ENCODE results near the gene CITED4. TPM values are rescaled to one million over a fixed set of nuclear protein-coding genes. Genes with fewer than 3 reads are reported as not detected.

The CITED4 gene
- total RNA-seq, 1 donor from 2014 or later, result 3.6 TPM

GRCh38 chr1:40851643-40852042 is 10.5 kb downstream of the CITED4 start:
- TF ChIP-seq CTCF (IDR thresholded peaks at IDR 0.05; ENCODE audit: unreplicated experiment), result no peak
- Mint-ChIP-seq H3K36me3 (ENCODE audit: low read depth, unreplicated experiment) (no peaks in the 10 kb centered on the region), H3K27me3 (ENCODE audit: unreplicated experiment) (peaks cover 2% of the 10 kb centered on the region), H3K4me1 (ENCODE audit: unreplicated experiment) (peaks cover 42% of the 10 kb centered on the region), H3K9me3 (ENCODE audit: unreplicated experiment) (no peaks in the 10 kb centered on the region), H3K27ac (ENCODE audit: unreplicated experiment) (no peak overlapping the region), H3K4me3 (ENCODE audit: unreplicated experiment) (no peak overlapping the region)
- DNase-seq (ENCODE audit: low spot score), result no peak

- Mint-ChIP-seq H3K4me3 (ENCODE audit: unreplicated experiment) (no peak overlapping the region), H3K27ac (ENCODE audit: unreplicated experiment) (peak overlapping the region; percentile 27), H3K9me3 (ENCODE audit: unreplicated experiment) (no peaks in the 10 kb centered on the region), H3K27me3 (ENCODE audit: unreplicated experiment) (peaks cover 5% of the 10 kb centered on the region), H3K36me3 (ENCODE audit: low read depth, unreplicated experiment) (no peaks in the 10 kb centered on the region), H3K4me1 (ENCODE audit: unreplicated experiment) (peaks cover 47% of the 10 kb centered on the region)
- DNase-seq (ENCODE audit: low spot score), result peak; percentile 78
- TF ChIP-seq CTCF (IDR thresholded peaks at IDR 0.05; ENCODE audit: unreplicated experiment), result peak; percentile 92
Measured at GRCh38 chr1:40849801-40850592, 12.2 kb downstream of the CITED4 start.

- H3K36me3 Mint-ChIP-seq (ENCODE audit: low read depth, unreplicated experiment), result no peaks in the 10 kb centered on the region
- H3K9me3 Mint-ChIP-seq (ENCODE audit: unreplicated experiment), result no peaks in the 10 kb centered on the region
- peaks cover 5% of the 10 kb centered on the region for H3K27me3 Mint-ChIP-seq (ENCODE audit: unreplicated experiment)
- DNase-seq (ENCODE audit: low spot score), result peak; percentile 70
- peak; percentile 70 for TF ChIP-seq CTCF (IDR thresholded peaks at IDR 0.05; ENCODE audit: unreplicated experiment)
- peaks cover 47% of the 10 kb centered on the region for H3K4me1 Mint-ChIP-seq (ENCODE audit: unreplicated experiment)
- H3K27ac Mint-ChIP-seq (ENCODE audit: unreplicated experiment), result peak overlapping the region; percentile 98
- no peak overlapping the region for H3K4me3 Mint-ChIP-seq (ENCODE audit: unreplicated experiment)
Measured at GRCh38 chr1:40848530-40849189, 13.5 kb downstream of the CITED4 start.

DNA sequence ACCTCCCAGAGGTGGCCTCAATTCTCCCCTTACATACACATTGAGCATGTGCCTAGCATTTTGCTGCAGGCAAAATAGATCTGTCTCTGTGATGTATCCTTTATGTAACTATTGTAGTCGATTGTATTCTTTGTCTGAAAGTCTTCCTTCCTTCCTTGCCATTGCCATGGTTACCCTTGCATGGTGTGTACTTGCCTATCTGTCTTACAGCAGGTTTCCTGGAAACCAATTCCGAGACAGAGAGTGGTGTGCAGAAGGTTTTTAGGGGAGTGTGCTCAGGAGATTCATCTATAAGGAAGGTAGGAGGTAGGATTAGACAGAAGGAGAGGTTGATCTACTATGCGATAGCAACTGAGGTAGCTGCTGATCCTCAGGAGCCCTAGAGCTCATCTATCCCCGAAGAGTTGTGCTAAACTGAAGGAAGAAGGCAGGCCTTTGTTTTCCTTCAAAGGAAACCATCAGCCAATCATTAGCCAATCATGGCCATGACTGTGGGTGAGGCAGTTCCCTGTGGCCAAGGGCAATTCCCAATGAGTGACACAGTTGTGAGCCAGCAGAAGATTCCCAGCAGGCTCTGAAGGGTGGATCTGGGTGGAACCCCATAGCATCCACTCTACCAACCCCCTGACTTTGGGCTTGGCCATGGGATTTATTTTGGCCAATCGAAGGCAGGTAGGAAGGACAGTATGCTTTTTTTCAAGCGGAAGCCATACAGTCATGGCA is 15.0 kb downstream of the CITED4 start:
- no peaks in the 10 kb centered on the region for H3K9me3 Mint-ChIP-seq (ENCODE audit: unreplicated experiment)
- no peak for DNase-seq (ENCODE audit: low spot score)
- no peak overlapping the region for H3K4me3 Mint-ChIP-seq (ENCODE audit: unreplicated experiment)
- H3K27ac Mint-ChIP-seq (ENCODE audit: unreplicated experiment), result peak overlapping the region; percentile 98
- H3K36me3 Mint-ChIP-seq (ENCODE audit: low read depth, unreplicated experiment), result peaks cover 4% of the 10 kb centered on the region
- no peak for TF ChIP-seq CTCF (IDR thresholded peaks at IDR 0.05; ENCODE audit: unreplicated experiment)
- H3K27me3 Mint-ChIP-seq (ENCODE audit: unreplicated experiment), result peaks cover 5% of the 10 kb centered on the region
- H3K4me1 Mint-ChIP-seq (ENCODE audit: unreplicated experiment), result peaks cover 47% of the 10 kb centered on the region

Data from endothelial cell (in vitro differentiated cells).